Mammary epithelial cell (primary cell): ENCODE measurements around the gene CD1D.

Experiments
- EZH2 ChIP-seq: IDR thresholded peaks from 2 replicates; pipeline ENCODE4 v1.6.1; 2012; ENCODE audit warnings: low read length, inconsistent platforms, borderline replicate concordance
- TF ChIP-seq, protein P1 (sequence below), 2 donors: IDR thresholded peaks in 1 of 2; conservative IDR thresholded peaks in 1 of 2; 2 replicates each; pipeline ENCODE4 v1.5.1; 2011 to 2012; ENCODE audit warnings: inconsistent platforms in 2 of 2, low read length in 2 of 2, mild to moderate bottlenecking in 2 of 2, control low read depth in 1 of 2, low read depth in 1 of 2; ENCODE audit not compliant: insufficient read depth in 1 of 2; ENCODE audit errors: extremely low read depth in 1 of 2

DNA sequence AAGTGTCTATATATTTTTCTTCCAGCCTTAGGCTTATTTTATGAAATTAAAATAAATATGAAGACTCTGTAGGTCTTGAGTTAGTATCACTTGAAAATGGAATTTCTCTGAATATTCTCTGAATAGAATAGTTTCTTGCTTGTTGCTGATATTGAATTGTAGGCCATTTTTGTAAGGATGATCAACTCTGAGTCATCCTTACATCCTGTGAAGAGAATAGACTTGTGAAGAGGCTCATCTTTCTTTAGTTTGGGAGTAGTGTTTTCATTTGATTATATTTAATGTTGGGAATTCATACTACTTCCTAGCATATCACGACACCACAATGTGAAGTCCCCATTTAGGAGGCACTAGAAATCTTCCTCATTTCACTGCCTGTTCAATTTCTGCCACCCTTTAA, 27.5 kb upstream of the CD1D start:
- TF ChIP-seq, protein P1, sequence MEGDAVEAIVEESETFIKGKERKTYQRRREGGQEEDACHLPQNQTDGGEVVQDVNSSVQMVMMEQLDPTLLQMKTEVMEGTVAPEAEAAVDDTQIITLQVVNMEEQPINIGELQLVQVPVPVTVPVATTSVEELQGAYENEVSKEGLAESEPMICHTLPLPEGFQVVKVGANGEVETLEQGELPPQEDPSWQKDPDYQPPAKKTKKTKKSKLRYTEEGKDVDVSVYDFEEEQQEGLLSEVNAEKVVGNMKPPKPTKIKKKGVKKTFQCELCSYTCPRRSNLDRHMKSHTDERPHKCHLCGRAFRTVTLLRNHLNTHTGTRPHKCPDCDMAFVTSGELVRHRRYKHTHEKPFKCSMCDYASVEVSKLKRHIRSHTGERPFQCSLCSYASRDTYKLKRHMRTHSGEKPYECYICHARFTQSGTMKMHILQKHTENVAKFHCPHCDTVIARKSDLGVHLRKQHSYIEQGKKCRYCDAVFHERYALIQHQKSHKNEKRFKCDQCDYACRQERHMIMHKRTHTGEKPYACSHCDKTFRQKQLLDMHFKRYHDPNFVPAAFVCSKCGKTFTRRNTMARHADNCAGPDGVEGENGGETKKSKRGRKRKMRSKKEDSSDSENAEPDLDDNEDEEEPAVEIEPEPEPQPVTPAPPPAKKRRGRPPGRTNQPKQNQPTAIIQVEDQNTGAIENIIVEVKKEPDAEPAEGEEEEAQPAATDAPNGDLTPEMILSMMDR (conservative IDR thresholded peaks at IDR 0.05 in 1 of 2, IDR thresholded peaks at IDR 0.05 in 1 of 2; ENCODE audit: extremely low read depth in 1 of 2, insufficient read depth in 1 of 2, low read depth in 1 of 2, low read length in 2 of 2): no peak
- TF ChIP-seq EZH2: no peak
